ENCODE results near the gene NTHL1. TPM values are rescaled to one million over a fixed set of nuclear protein-coding genes. Genes with fewer than 3 reads are reported as not detected.
A peak's percentile ranks its signal among the peaks of the same experiment; 100 is the strongest.

NTHL1 gene
- total and polyA plus RNA-seq, 10 donors = 9.6 to 52.1 (median 27.0) TPM

DNA sequence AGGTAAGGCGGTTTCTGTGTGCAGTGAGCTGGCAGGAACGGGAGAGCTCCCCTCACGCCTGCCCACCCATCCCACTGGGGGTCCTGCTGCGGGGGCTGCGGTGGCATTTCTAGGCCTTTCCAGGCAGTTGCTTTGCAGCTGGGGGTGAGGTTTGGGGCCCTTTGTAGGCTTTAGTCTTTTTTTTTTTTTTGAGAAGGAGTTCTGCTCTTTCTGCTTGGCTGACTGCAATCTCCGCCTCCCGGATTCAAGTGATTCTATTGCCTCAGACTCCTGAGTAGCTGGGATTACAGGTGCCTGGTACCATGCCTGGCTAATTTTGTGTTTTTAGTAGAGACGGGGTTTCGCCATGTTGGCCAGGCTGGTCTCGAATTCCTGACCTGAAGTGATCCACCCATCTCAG lies 11.2 kb upstream of the NTHL1 start:
- H3K36me3 ChIP-seq = peaks cover 0 to 100% (median 83%) of the 10 kb centered on the region in 6 donors
- intact Hi-C loops (cut with DNase I; ENCODE audit: low total_unique reads) = no loop called here
- H3K9me3 ChIP-seq = no peaks in the 10 kb centered on the region
- WGBS, 5 donors = 95 to 99% (median 97%) methylated on average over 10 of the region's 10 CpGs
- DNase-seq = no peak
- TF ChIP-seq POLR2A (IDR thresholded peaks at IDR 0.05) = no peak
- TF ChIP-seq CTCF (IDR thresholded peaks at IDR 0.05 in 8 of 11, conservative IDR thresholded peaks at IDR 0.05 in 3 of 11) = no peak
- TF ChIP-seq POLR2AphosphoS5 (IDR thresholded peaks at IDR 0.05) = no peak
- no peak overlapping the region for H3K4me3 ChIP-seq
- H3K4me1 ChIP-seq = peaks cover 0 to 7% (median 0%) of the 10 kb centered on the region in 6 donors
- H3K27ac ChIP-seq = no peak overlapping the region
- H3K27me3 ChIP-seq (replicated peaks in 1 of 7) = no peaks in the 10 kb centered on the region

GRCh38 chr16:2058420-2058819 lies 10.8 kb upstream of the NTHL1 start:
- intact Hi-C loops (cut with DNase I; ENCODE audit: low total_unique reads) = no loop called here

GRCh38 chr16:2057438-2057837 lies 9.8 kb upstream of the NTHL1 start:
- WGBS, 5 donors = 91 to 96% (median 94%) methylated on average over 10 of the region's 10 CpGs
- intact Hi-C loops (cut with DNase I; ENCODE audit: low total_unique reads) = no loop called here
- no peak overlapping the region for H3K27ac ChIP-seq
- no peak for DNase-seq
- no peak overlapping the region for H3K4me3 ChIP-seq
- TF ChIP-seq CTCF (IDR thresholded peaks at IDR 0.05 in 8 of 11, conservative IDR thresholded peaks at IDR 0.05 in 3 of 11) (no peak), POLR2A (IDR thresholded peaks at IDR 0.05) (no peak), POLR2AphosphoS5 (IDR thresholded peaks at IDR 0.05) (no peak)
- peaks cover 0 to 7% (median 0%) of the 10 kb centered on the region in 6 donors for H3K4me1 ChIP-seq
- no peaks in the 10 kb centered on the region for H3K27me3 ChIP-seq (replicated peaks in 1 of 7)
- H3K36me3 ChIP-seq = peaks cover 0 to 100% (median 83%) of the 10 kb centered on the region in 6 donors
- H3K9me3 ChIP-seq = no peaks in the 10 kb centered on the region

More at GRCh38 chr16:2058420-2058819, 10.8 kb upstream of the NTHL1 start:
- DNase-seq = no peak
- H3K9me3 ChIP-seq = no peaks in the 10 kb centered on the region
- TF ChIP-seq CTCF (IDR thresholded peaks at IDR 0.05 in 8 of 11, conservative IDR thresholded peaks at IDR 0.05 in 3 of 11) = no peak
- no peak for TF ChIP-seq POLR2A (IDR thresholded peaks at IDR 0.05)
- no peak for TF ChIP-seq POLR2AphosphoS5 (IDR thresholded peaks at IDR 0.05)
- no peaks in the 10 kb centered on the region for H3K27me3 ChIP-seq (replicated peaks in 1 of 7)
- 90 to 94% (median 93%) methylated on average over 6 to 13 of the region's 13 CpGs for WGBS, 5 donors
- peaks cover 0 to 7% (median 0%) of the 10 kb centered on the region in 6 donors for H3K4me1 ChIP-seq
- H3K36me3 ChIP-seq = peaks cover 0 to 100% (median 84%) of the 10 kb centered on the region in 6 donors
- H3K27ac ChIP-seq = no peak overlapping the region
- H3K4me3 ChIP-seq = no peak overlapping the region

GRCh38 chr16:2056681-2057407 lies 9.2 kb upstream of the NTHL1 start:
- H3K27ac ChIP-seq = no peak overlapping the region
- intact Hi-C loops (cut with DNase I; ENCODE audit: low total_unique reads) = no loop called here
- WGBS, 5 donors = 90 to 96% (median 93%) methylated on average over 13 to 19 of the region's 19 CpGs
- peaks cover 0 to 7% (median 0%) of the 10 kb centered on the region in 6 donors for H3K4me1 ChIP-seq
- H3K36me3 ChIP-seq = peaks cover 0 to 100% (median 80%) of the 10 kb centered on the region in 6 donors
- H3K9me3 ChIP-seq = no peaks in the 10 kb centered on the region
- H3K27me3 ChIP-seq (replicated peaks in 1 of 7) = no peaks in the 10 kb centered on the region
- H3K4me3 ChIP-seq = no peak overlapping the region
- no peak for DNase-seq
- no peak for TF ChIP-seq POLR2A (IDR thresholded peaks at IDR 0.05)
- TF ChIP-seq POLR2AphosphoS5 (IDR thresholded peaks at IDR 0.05) = peak in 1 of 3 donors; percentile 7
- TF ChIP-seq CTCF (IDR thresholded peaks at IDR 0.05 in 8 of 11, conservative IDR thresholded peaks at IDR 0.05 in 3 of 11) = peak in 2 of 11 experiments; percentile 12 to 20

Data from spleen (tissue), 11 donors.